DMS 273 treated with DMSO at 0.1 percent for 48 hours (cell line): Measurements from ENCODE around the gene STEAP1.
"Not testable (repeated sequence)": the region's sequence is repeated elsewhere in the genome, so short reads cannot be mapped to it uniquely, and the experiment has no call there.

Source experiments
- DNase-seq: peaks from one replicate; lab custom pipeline; 2025; lab: John Stamatoyannopoulos, UW

STEAP1 gene

GRCh38 chr7:90173127-90173844 lies 19.0 kb downstream of the STEAP1 start:
- DNase-seq = no peak

GRCh38 chr7:90175667-90176066 lies 21.4 kb downstream of the STEAP1 start:
- no peak for DNase-seq

- DNase-seq = no peak
These were observed 21.9 kb downstream of the STEAP1 start for GRCh38 chr7:90176195-90176594.

GRCh38 chr7:90178166-90178565 lies 23.9 kb downstream of the STEAP1 start:
- DNase-seq = no peak

- no peak for DNase-seq
These were observed 24.5 kb downstream of the STEAP1 start for GRCh38 chr7:90178679-90179278.

GRCh38 chr7:90180011-90180585 lies 25.8 kb downstream of the STEAP1 start:
- DNase-seq = no peak

GRCh38 chr7:90180649-90181048 lies 26.4 kb downstream of the STEAP1 start:
- DNase-seq = no peak

- DNase-seq = no peak
These were observed 27.2 kb downstream of the STEAP1 start for GRCh38 chr7:90181485-90181884.

GRCh38 chr7:90186290-90186689 lies 32.0 kb downstream of the STEAP1 start:
- not testable (repeated sequence) for DNase-seq

GRCh38 chr7:90187507-90188050 lies 33.3 kb downstream of the STEAP1 start:
- DNase-seq = no peak

GRCh38 chr7:90188281-90188680 lies 34.0 kb downstream of the STEAP1 start:
- DNase-seq = no peak

GRCh38 chr7:90190995-90191394 lies 36.7 kb downstream of the STEAP1 start:
- no peak for DNase-seq

GRCh38 chr7:90191648-90192047 lies 37.4 kb downstream of the STEAP1 start:
- DNase-seq = no peak

- no peak for DNase-seq
These were observed 38.8 kb downstream of the STEAP1 start for GRCh38 chr7:90192876-90193750.

- DNase-seq = no peak
These were observed 40.9 kb downstream of the STEAP1 start for GRCh38 chr7:90194911-90195809.

- DNase-seq = no peak
These were observed 47.4 kb downstream of the STEAP1 start for GRCh38 chr7:90201500-90202195.

GRCh38 chr7:90207956-90208355 lies 53.7 kb downstream of the STEAP1 start:
- no peak for DNase-seq

- no peak for DNase-seq
These were observed 55.5 kb downstream of the STEAP1 start for GRCh38 chr7:90209776-90210175.

- DNase-seq = no peak
These were observed 56.2 kb downstream of the STEAP1 start for GRCh38 chr7:90210475-90210874.

GRCh38 chr7:90210981-90211380 lies 56.7 kb downstream of the STEAP1 start:
- DNase-seq = no peak
